HG03045 (cell line): Measurements from ENCODE around the gene PTPN1.
"Not testable (repeated sequence)": the region's sequence is repeated elsewhere in the genome, so short reads cannot be mapped to it uniquely, and the experiment has no call there.

ENCODE experiments used
- ATAC-seq: cut with Tn5 transposase; IDR thresholded peaks from one replicate; pipeline ENCODE4 v1.9.1; 2021; ENCODE audit warnings: mild to moderate bottlenecking, moderate library complexity; ENCODE audit not compliant: unreplicated experiment

The PTPN1 gene

GRCh38 chr20:50509923-50510705 is at the start of gene PTPN1:
TSS of gene PTPN1 (plus strand) at chr20:50510383. CDS start at chr20:50510528, 145 bp downstream.
- ATAC-seq: peak; percentile 93

- ATAC-seq: no peak
Observed at GRCh38 chr20:50460608-50461267, 49.4 kb upstream of the PTPN1 start.

GRCh38 chr20:50462093-50462690 is 48.0 kb upstream of the PTPN1 start:
- ATAC-seq: no peak

GRCh38 chr20:50464026-50464724 is 46.0 kb upstream of the PTPN1 start:
- ATAC-seq: no peak

- ATAC-seq: no peak
Observed at GRCh38 chr20:50464725-50465650, 45.2 kb upstream of the PTPN1 start.

- ATAC-seq: no peak
Observed at GRCh38 chr20:50467174-50467573, 43.0 kb upstream of the PTPN1 start.

GRCh38 chr20:50467718-50468356 is 42.3 kb upstream of the PTPN1 start:
- ATAC-seq: no peak

- no peak for ATAC-seq
Observed at GRCh38 chr20:50468378-50468798, 41.8 kb upstream of the PTPN1 start.

- no peak for ATAC-seq
Observed at GRCh38 chr20:50469176-50469723, 40.9 kb upstream of the PTPN1 start.

- ATAC-seq: no peak
Observed at GRCh38 chr20:50469796-50470195, 40.4 kb upstream of the PTPN1 start.

GRCh38 chr20:50470264-50470858 is 39.8 kb upstream of the PTPN1 start:
- no peak for ATAC-seq

GRCh38 chr20:50471231-50471630 is 39.0 kb upstream of the PTPN1 start:
- ATAC-seq: no peak

GRCh38 chr20:50472693-50473664 is 37.2 kb upstream of the PTPN1 start:
- ATAC-seq: no peak

- ATAC-seq: not testable (repeated sequence)
Observed at GRCh38 chr20:50474356-50474755, 35.8 kb upstream of the PTPN1 start.

GRCh38 chr20:50475681-50476292 is 34.4 kb upstream of the PTPN1 start:
- no peak for ATAC-seq

GRCh38 chr20:50477239-50477872 is 32.8 kb upstream of the PTPN1 start:
- no peak for ATAC-seq
